GM12801 (cell line): ENCODE measurements around the gene SLC7A9.

Source experiments
- TF ChIP-seq, protein P1 (sequence below): IDR thresholded peaks from one replicate; pipeline ENCODE4 v1.5.1; 2011; ENCODE audit warnings: control low read depth; ENCODE audit not compliant: insufficient read length; ENCODE audit errors: extremely low read depth

The SLC7A9 gene

DNA sequence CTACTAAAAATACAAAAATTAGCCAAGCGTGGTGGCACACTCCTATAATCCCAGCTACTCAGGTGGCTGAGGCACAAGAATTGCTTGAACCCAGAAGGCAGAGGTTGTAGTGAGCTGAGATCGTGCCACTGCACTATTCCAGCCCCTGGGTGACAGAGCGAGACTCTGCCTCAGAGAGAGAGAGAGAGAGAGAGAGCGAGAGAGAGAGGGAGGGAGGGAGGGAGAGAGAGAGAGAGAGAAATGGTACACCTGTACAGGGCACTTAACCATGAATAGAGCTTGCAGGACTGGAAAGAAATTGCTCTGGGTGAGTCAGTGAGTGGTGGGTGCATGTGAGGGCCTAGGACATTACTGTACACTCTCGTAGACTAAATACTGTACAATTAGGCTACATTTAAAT, 40.5 kb upstream of the SLC7A9 start:
- TF ChIP-seq, protein P1, sequence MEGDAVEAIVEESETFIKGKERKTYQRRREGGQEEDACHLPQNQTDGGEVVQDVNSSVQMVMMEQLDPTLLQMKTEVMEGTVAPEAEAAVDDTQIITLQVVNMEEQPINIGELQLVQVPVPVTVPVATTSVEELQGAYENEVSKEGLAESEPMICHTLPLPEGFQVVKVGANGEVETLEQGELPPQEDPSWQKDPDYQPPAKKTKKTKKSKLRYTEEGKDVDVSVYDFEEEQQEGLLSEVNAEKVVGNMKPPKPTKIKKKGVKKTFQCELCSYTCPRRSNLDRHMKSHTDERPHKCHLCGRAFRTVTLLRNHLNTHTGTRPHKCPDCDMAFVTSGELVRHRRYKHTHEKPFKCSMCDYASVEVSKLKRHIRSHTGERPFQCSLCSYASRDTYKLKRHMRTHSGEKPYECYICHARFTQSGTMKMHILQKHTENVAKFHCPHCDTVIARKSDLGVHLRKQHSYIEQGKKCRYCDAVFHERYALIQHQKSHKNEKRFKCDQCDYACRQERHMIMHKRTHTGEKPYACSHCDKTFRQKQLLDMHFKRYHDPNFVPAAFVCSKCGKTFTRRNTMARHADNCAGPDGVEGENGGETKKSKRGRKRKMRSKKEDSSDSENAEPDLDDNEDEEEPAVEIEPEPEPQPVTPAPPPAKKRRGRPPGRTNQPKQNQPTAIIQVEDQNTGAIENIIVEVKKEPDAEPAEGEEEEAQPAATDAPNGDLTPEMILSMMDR = no peak

DNA sequence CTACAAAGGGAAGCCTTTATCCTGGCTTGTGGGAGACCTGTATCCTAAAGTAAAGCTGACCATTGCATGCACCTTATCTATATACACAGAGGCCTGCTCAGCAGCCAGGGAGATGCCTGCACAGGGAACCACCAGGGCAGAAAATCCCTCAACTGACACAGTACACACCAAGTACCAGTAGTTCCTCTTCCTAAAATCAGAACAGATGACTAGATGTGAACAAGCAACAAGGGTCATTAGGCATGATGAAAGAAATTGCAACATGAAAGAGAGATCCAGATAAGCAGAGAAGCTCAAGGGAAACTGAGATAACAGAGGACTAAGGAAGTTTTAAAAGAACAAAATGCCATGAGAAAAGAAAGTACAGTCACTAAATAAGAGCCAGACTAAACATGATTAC, 39.7 kb upstream of the SLC7A9 start:
- TF ChIP-seq, protein P1 = no peak

DNA sequence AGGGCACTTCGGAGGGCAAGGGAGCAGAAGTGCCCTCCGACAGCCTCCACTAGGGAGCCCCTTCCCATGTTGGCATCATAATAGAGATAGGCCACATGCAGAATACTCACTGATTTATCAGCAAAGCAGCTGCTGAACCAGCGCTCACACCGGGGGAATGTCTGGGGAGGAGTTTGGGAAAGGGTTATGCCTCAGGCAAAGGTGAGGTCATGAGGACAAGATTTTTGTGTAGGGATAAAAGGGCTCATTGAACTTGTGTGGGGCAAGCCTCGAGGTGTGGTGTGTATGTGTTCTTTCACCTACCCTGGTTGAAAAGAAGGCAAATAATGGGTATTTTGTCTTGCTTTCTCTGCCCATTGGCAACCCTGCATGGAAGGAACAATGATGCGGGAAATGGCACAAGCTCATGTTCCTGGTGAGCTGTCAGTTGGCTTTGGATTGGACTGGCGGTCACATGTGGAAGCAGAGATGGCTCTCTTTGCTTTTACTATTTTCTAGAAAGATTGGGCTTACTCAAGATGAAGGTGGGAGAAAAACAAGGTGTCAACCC, 39.1 kb upstream of the SLC7A9 start:
- TF ChIP-seq, protein P1 = no peak

DNA sequence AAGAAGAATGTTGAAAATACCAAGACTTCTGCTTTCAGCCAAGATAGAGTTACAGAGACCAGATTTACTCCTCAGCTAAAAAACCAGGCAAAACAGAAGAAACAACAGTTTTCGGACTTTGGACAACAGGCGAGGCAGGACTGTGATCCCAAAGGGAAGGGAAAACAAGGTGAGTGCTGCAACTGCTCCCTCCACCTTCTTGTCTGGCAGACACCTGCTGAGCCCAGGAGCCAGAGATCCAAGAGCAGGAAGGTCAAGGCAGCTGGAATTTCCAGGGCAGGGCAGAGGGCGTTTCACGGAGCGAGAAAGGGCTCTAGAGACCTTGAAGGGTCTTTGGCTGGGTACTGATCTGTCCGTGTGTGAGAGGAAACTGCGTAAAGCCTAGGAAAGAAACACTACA, 32.9 kb upstream of the SLC7A9 start:
- TF ChIP-seq, protein P1 = no peak

DNA sequence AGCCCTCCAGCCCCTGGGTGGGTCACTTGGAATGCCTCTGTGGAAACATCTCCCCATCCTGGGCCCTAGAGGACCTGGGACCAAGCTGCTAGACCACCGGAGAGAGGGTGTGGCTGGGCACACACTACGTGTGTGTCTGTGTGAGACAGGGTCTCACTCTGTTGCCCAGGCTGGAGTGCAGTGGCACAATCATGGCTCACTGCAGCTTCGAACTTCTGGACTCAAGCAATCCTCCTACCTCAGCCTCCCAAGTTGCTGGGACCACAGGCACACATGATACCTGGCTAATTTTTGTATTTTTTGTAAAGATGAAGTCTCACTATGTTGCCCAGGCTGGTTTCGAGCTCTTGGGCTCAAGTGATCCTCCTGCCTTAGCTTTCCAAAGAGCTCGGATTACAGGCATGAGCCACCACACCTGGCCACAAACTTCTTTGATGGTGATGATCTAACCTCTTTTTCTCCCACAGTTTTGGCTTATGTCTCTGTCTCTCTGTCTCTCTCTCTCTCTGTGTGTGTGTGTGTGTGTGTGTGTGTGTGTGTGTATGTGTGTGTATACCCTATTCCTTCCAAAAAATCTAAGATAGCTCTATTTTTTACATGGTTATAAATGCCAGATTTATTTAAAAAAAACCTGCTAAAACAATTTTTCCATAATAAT, 32.1 kb upstream of the SLC7A9 start:
- TF ChIP-seq, protein P1 = no peak

DNA sequence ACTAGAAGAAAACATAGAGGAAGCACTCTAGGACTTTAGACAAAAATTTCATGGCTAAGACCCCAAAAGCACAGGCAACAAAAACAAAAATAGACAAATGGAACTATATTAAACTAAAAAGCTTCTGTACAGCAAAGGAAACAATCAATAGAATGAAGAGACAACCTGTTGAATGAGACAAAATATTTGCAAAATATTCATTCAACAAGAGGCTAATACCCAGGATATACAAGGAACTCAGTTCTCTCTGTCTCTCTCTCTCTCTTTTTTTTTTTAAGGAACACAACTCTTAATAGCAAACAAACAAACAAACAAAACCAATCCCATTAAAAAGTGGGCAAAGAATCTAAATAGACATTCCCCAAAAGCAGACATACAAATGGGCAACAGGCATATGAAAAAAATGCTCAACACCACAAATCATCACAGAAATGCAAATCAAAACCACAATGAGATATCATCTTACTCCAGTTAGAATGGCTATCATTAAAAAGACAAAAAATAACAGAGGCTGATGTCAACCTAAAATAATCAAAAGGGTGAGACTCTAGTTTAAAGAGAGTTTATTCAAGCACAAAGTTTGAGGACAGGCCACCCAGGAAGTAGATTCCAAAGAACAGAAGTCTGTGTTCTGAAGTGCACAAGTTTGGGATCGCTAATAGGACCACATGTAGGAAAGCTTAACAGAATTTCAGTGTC, 27.1 kb upstream of the SLC7A9 start:
- TF ChIP-seq, protein P1 = no peak

DNA sequence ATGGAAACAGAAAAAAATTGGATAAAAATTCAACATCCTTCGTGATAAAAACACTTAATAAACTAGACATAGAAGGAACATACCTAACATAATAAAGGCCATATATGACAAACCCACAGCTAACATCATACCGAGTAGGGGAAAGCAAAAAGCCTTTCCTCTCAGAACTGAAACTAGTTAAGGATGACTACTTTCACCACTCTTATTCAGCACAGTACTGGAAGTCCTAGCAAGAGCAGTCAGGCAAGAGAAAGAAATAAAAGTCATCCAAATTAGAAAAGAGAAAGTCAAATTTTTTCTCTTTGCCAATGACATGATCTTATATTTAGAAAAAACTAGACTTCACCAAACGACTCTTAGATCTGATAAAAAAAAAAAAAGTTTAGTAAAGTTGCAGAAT, 25.8 kb upstream of the SLC7A9 start:
- TF ChIP-seq, protein P1 = no peak
